ENCODE measurements around the gene SAFB2. TPM values are rescaled to one million over a fixed set of nuclear protein-coding genes. Genes with fewer than 3 reads are reported as not detected.

The SAFB2 gene
- total RNA-seq, 1 donor from 2014 or later, result 39.3 TPM

- DNase-seq, result no peak
Measured at GRCh38 chr19:5579697-5580096, 42.9 kb downstream of the SAFB2 start.

DNA sequence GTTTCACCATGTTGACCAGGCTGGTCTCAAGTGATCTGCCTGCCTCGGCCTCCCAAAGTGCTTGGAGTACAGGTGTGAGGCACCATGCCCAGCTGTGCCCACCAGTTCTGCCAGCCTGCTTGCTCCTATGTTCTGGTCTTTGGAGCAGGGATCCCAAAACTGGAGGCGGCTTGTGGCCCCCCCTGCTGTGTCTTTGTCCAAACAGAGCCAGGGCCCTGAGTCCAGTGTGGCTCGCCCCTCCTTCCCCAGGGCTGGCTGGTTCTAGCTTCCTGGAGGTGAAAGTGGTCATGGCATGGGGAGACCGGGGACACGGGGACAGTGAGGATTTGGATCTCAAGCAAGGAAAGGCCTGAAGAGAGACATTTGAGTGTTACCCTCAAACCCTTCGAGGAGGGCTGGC, 43.3 kb downstream of the SAFB2 start:
- no peak for DNase-seq

GRCh38 chr19:5578097-5578846, 44.3 kb downstream of the SAFB2 start:
- peak; percentile 86 for DNase-seq

- no peak for DNase-seq
Measured at GRCh38 chr19:5575590-5575989, 47.0 kb downstream of the SAFB2 start.

DNA sequence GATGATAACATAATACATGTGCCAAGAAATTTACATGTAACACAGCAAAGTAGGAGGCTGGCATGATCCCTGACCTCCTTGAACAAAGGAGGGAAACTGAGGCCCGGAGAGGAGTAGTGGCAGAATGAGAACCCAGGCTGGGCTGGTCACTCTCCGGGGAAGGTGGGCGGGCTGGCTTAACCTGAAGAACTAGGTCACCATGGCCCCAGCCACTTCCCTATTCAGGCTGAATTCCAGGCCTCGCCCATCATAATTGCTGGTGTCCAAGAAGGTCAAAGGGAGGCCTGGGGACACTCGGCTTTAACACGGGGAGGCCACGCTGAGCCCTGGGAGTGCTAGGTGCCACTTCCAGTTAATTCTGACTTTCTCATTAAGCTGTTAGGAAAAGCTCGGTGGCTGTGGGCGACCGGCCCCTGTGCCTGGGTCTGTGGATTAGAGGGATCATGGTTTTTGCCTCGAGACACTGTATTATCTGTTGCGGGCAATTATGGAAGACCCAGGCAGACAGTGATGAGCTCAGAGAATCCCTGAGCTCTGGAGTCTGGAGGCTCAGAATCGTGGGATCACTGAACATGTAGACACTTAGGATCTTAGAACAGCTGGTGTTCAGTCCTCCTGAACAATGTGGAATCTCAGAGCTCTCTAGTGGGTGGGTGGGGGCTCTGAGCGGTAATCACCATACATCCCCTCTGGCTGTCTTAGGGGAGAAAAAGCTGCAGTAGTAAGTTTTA, 49.9 kb downstream of the SAFB2 start:
- no peak for DNase-seq

DNA sequence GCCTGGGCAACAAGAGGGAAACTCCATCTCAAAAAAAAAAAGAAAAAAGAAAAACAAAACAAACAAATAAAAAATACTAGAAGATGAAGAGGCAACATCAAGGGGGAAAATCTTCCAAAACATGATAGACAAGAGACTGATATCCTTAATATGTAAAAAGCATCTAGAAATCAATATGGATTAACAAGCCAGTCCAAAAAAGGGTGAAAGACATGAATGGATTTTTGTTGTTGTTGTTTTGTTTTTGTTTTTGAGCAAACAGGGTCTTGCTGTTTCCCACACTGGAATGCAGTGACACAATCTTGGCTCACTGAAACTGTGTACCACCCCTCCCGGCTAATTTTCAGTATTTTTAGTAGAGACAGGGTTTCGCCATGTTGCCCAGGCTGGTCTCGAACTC, 50.8 kb downstream of the SAFB2 start:
- no peak for DNase-seq

- DNase-seq, result no peak
Measured at GRCh38 chr19:5567970-5568407, 54.6 kb downstream of the SAFB2 start.

DNA sequence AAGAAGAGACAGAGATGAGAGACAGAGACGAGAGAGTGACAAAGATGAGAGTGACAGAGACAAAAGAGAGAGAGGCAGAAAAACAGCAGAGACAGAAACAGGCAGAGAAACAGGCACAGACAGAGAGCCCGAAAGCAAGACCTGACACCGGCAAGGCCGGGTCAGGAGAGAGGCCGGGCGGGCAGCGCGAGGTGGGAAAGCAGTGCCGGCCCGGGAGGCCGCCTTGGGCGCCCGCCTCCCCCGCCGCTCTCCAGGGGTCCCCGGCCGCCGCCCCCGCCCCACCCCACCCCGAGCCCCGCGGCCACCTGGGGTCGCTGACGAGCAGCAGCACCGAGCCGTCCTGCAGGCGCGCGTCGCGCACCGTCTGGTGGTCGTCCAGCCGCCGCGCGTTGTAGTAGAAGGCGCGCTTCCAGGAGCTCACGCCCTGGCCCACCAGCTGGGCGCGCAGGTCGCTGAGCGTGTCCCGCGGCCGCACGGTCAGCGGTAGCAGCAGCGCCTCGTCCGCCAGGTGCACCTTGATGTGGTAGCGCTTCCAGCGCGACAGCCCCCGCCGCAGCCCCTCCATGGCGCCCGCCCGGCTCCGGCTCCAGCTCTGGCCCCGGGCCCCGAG, 55.1 kb downstream of the SAFB2 start, which contains the start of gene TINCR:
TSS of gene TINCR (minus strand) at position 594 of the 610 bp plus-strand sequence.
- peak; percentile 27 for DNase-seq

- DNase-seq, result no peak
Measured at GRCh38 chr19:5564930-5565329, 57.6 kb downstream of the SAFB2 start.

- DNase-seq, result no peak
Measured at GRCh38 chr19:5563935-5564612, 58.5 kb downstream of the SAFB2 start.

- DNase-seq, result no peak
Measured at GRCh38 chr19:5563008-5563431, 59.6 kb downstream of the SAFB2 start.

DNA sequence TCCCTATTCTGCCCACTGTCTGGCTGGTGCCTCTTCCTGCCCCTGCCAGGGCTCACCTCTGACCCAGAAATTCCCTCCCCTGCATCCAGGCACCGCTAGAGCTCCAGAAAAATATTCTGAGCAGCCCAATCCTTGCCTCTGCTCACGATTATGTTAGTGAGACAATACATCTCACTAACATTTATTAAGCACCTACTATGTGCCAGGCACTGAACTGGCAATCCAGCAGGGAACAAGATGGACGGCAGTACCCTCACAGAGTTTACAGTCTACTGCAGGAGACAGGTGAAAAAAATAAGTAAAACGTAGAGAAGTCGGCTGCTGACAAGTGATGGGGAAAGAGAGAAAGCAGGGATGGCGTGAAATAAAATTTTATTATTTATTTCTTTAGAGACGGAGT, 60.3 kb downstream of the SAFB2 start:
- no peak for DNase-seq

GRCh38 chr19:5561559-5561958, 61.0 kb downstream of the SAFB2 start:
- no peak for DNase-seq

GRCh38 chr19:5560156-5560555, 62.4 kb downstream of the SAFB2 start:
- no peak for DNase-seq

- DNase-seq, result no peak
Measured at GRCh38 chr19:5559804-5560133, 62.8 kb downstream of the SAFB2 start.

DNA sequence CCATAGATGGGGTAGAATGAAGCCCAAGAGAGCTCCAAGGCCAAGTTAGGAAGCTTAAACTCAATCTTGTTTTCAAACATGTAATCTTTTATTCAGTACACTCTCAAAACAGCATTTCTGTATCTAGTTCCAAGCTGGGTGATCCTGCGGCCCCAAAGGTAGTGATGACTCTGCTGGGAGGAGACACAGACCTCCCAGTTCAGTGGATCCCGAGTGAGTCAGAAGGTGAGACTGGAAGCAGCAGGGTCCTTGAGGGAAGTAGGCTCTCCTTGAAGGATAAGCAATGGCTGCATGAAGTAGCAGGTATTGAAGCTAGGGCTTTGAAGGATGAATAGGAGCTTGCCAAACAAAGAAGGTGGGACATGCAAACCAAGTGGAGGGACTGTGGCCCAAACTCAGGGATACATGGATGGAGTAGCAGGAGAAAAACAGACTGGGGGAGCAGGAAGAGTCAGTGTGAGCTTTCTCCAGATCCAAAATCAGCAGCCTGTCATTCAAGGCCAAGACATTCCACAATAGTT, 64.4 kb downstream of the SAFB2 start:
- no peak for DNase-seq

GRCh38 chr19:5557691-5558090, 64.9 kb downstream of the SAFB2 start:
- peak; percentile 67 for DNase-seq

DNA sequence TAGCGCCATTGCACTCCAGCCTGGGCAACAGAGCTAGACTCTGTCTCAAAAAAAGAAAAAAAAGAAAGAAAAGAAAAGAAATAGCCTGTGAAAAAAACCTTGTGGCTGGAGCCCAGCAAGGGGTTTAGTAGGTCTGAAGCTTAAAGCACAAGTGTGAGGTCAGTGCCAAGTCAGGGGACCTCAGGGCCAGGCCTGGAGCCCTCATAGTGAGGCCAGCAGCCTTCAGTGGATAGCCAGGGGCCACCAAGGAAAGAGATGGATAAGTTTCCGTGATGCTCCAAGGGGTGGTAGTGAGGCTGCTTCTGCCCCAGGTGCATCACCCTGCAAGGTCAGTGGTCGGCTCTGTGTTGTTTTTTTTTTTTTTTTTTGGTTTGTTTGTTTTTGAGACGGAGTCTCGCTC, 67.7 kb downstream of the SAFB2 start:
- no peak for DNase-seq

GRCh38 chr19:5553892-5554291, 68.7 kb downstream of the SAFB2 start:
- DNase-seq, result no peak

GRCh38 chr19:5547881-5548280, 74.7 kb downstream of the SAFB2 start:
- DNase-seq, result no peak

GRCh38 chr19:5545984-5546383, 76.6 kb downstream of the SAFB2 start:
- no peak for DNase-seq

- DNase-seq, result no peak
Measured at GRCh38 chr19:5545051-5545450, 77.5 kb downstream of the SAFB2 start.

GRCh38 chr19:5542665-5543064, 79.9 kb downstream of the SAFB2 start:
- no peak for DNase-seq

Measured in tongue (tissue), 2 donors.